Smooth muscle cell of the brain vasculature (primary cell): ENCODE results near the gene EXPH5.

Experiments used
- DNase-seq: peaks from one replicate; pipeline ENCODE4 v3.0.0-alpha.2; 2012; ENCODE audit warnings: low read depth, low spot score

EXPH5 gene

GRCh38 chr11:108467091-108467823 is 126.3 kb downstream of the EXPH5 start, which contains the start of gene C11orf65:
TSS of gene C11orf65 (minus strand) at chr11:108467529. CDS start at chr11:108461559, 5,970 bp downstream.
- DNase-seq: peak; percentile 95

DNA sequence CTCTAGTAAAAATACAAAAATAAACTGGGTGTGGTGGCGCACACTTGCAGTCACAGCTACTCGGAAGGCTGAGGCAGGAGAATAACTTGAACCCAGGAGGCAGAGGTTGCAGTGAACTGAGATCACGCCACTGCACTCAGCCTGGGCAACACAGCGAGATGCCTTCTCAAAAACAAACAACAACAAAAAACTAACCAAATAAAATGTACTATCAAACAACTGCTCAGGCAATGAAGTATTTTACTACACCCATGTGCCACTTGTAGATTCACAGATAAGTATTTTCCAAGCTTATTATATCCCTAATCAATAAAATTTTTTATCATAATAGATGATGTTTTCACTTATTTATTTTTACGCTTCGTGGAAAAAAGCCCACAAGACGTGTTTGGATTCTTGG is 127.2 kb downstream of the EXPH5 start:
- DNase-seq: no peak
